Activated CD4-positive, alpha-beta memory T cell treated with anti-CD3 and anti-CD28 coated beads, Interleukin-2, amount 10 ng/mL, durations not matched to agents 7 days and 5 days (primary cell): ENCODE results near the gene HRC. TPM values are rescaled to one million over a fixed set of nuclear protein-coding genes. Genes with fewer than 3 reads are reported as not detected.

ENCODE experiments used
- CTCF ChIA-PET: fragments of 350-600 bp; sonication (Branson Sonifier 250); formaldehyde crosslinking; loops from one replicate; lab custom pipeline; 2021; ENCODE audit warnings: antibody characterized with exemption, inconsistent platforms; lab: Charles Lee
- POLR2A ChIA-PET: fragments of 350-600 bp; sonication (Branson Sonifier 250); formaldehyde crosslinking; loops from one replicate; lab custom pipeline; 2021; ENCODE audit warnings: antibody characterized with exemption; lab: Charles Lee
- DNase-seq: peaks from one replicate; pipeline ENCODE4 v3.0.0-alpha.2; 2020
- H3K27ac Mint-ChIP-seq: one replicate; pipeline ENCODE4 v1.8.0; 2021; ENCODE audit warnings: mild to moderate bottlenecking, mixed read lengths
- H3K27me3 Mint-ChIP-seq: one replicate; pipeline ENCODE4 v1.8.0; 2021; ENCODE audit warnings: mixed read lengths
- H3K36me3 Mint-ChIP-seq: one replicate; pipeline ENCODE4 v1.8.0; 2021; ENCODE audit warnings: low read depth, mixed read lengths
- H3K4me1 Mint-ChIP-seq: one replicate; pipeline ENCODE4 v1.8.0; 2021; ENCODE audit warnings: mixed read lengths
- H3K4me3 Mint-ChIP-seq: one replicate; pipeline ENCODE4 v1.8.0; 2021; ENCODE audit warnings: mild to moderate bottlenecking, mixed read lengths
- H3K9me3 Mint-ChIP-seq: one replicate; pipeline ENCODE4 v1.8.0; 2021; ENCODE audit warnings: mixed read lengths
- total RNA-seq, 2 experiments: library from RNA; stranded (reverse); gene quantifications; one replicate each; pipeline ENCODE4 v1.2.3, GENCODE V29; 2021

Gene HRC
- total RNA-seq, 2 experiments from 2014 or later = not detected

- Mint-ChIP-seq H3K36me3 (peaks cover 4% of the 10 kb centered on the region), H3K27ac (no peak overlapping the region), H3K4me1 (peaks cover 45% of the 10 kb centered on the region), H3K27me3 (peaks cover 13% of the 10 kb centered on the region), H3K9me3 (no peaks in the 10 kb centered on the region), H3K4me3 (peak overlapping the region; percentile 26)
- DNase-seq = no peak
- ChIA-PET CTCF (interaction anchor here (0.8 kb wide), 1 partner anchor 123 kb away, joined by 3 read pairs; the partner anchor contains the start of genes GYS1 and RUVBL2), POLR2A (interaction anchor here (1.1 kb wide), 1 partner anchor 13 kb away, joined by 3 read pairs; no protein-coding TSS in a partner anchor)
Measured at GRCh38 chr19:49116544-49116943, 38.7 kb downstream of the HRC start.

GRCh38 chr19:49114630-49115363 is 40.4 kb downstream of the HRC start:
- no peak overlapping the region for H3K27ac Mint-ChIP-seq
- H3K27me3 Mint-ChIP-seq = peaks cover 3% of the 10 kb centered on the region
- no peaks in the 10 kb centered on the region for H3K9me3 Mint-ChIP-seq
- CTCF ChIA-PET = interaction anchor here (0.6 to 2.4 kb wide), 13 partner anchors 9 to 561 kb away, joined by 3 to 30 read pairs (median 5); partner anchors contain the start of genes GYS1, RRAS and RUVBL2
- H3K36me3 Mint-ChIP-seq = no peaks in the 10 kb centered on the region
- peaks cover 38% of the 10 kb centered on the region for H3K4me1 Mint-ChIP-seq
- DNase-seq = peak; percentile 57
- peak overlapping the region; percentile 77 for H3K4me3 Mint-ChIP-seq
- POLR2A ChIA-PET = interaction anchor here (0.9 to 1.9 kb wide), 9 partner anchors 9 to 35 kb away, joined by 3 to 8 read pairs (median 4); no protein-coding TSS in a partner anchor

GRCh38 chr19:49113762-49114629 is 41.2 kb downstream of the HRC start, which contains the start of gene LIN7B:
LIN7B (plus strand) TSS chr19:49114370; CDS start chr19:49114405, 35 bp downstream.
- no peaks in the 10 kb centered on the region for H3K9me3 Mint-ChIP-seq
- DNase-seq = peak; percentile 79
- ChIA-PET CTCF (interaction anchor here (0.6 to 2.4 kb wide), 17 partner anchors 8 to 562 kb away, joined by 3 to 30 read pairs (median 5); partner anchors contain the start of genes GYS1, RRAS and RUVBL2), POLR2A (interaction anchor here (0.9 to 1.9 kb wide), 10 partner anchors 8 to 36 kb away, joined by 3 to 8 read pairs (median 4); no protein-coding TSS in a partner anchor)
- H3K36me3 Mint-ChIP-seq = peaks cover 6% of the 10 kb centered on the region
- H3K27me3 Mint-ChIP-seq = no peaks in the 10 kb centered on the region
- H3K27ac Mint-ChIP-seq = no peak within 1 kb of the TSS
- peak within 1 kb of the TSS; percentile 85 for H3K4me3 Mint-ChIP-seq
- H3K4me1 Mint-ChIP-seq = peaks cover 36% of the 10 kb centered on the region

GRCh38 chr19:49111218-49111998 is 43.8 kb downstream of the HRC start:
- DNase-seq = no peak
- POLR2A ChIA-PET = interaction anchor here (0.6 kb wide), 2 partner anchors 8 to 191 kb away, joined by 3 read pairs; partner anchors contain the start of gene PPFIA3
- peaks cover 28% of the 10 kb centered on the region for H3K36me3 Mint-ChIP-seq
- no peak overlapping the region for H3K4me3 Mint-ChIP-seq
- H3K27ac Mint-ChIP-seq = no peak overlapping the region
- H3K9me3 Mint-ChIP-seq = no peaks in the 10 kb centered on the region
- CTCF ChIA-PET = interaction anchor here (1.0 to 2.3 kb wide), 2 partner anchors 14 to 23 kb away, joined by 3 to 11 read pairs; no protein-coding TSS in a partner anchor
- peaks cover 21% of the 10 kb centered on the region for H3K4me1 Mint-ChIP-seq
- no peaks in the 10 kb centered on the region for H3K27me3 Mint-ChIP-seq

GRCh38 chr19:49110567-49110966 is 44.6 kb downstream of the HRC start:
- Mint-ChIP-seq H3K4me1 (peaks cover 19% of the 10 kb centered on the region), H3K9me3 (no peaks in the 10 kb centered on the region), H3K4me3 (no peak overlapping the region), H3K27ac (no peak overlapping the region), H3K36me3 (peaks cover 36% of the 10 kb centered on the region), H3K27me3 (no peaks in the 10 kb centered on the region)
- POLR2A ChIA-PET = no interaction called here
- DNase-seq = no peak
- CTCF ChIA-PET = interaction anchor here (2.3 kb wide), 1 partner anchor 13 kb away, joined by 11 read pairs; no protein-coding TSS in a partner anchor

- no peaks in the 10 kb centered on the region for H3K9me3 Mint-ChIP-seq
- POLR2A ChIA-PET = no interaction called here
- H3K4me3 Mint-ChIP-seq = no peak overlapping the region
- no peak overlapping the region for H3K27ac Mint-ChIP-seq
- H3K27me3 Mint-ChIP-seq = no peaks in the 10 kb centered on the region
- H3K4me1 Mint-ChIP-seq = peaks cover 14% of the 10 kb centered on the region
- peaks cover 43% of the 10 kb centered on the region for H3K36me3 Mint-ChIP-seq
- CTCF ChIA-PET = interaction anchor here (1.1 to 2.3 kb wide), 3 partner anchors 9 to 12 kb away, joined by 4 to 11 read pairs (median 7); no protein-coding TSS in a partner anchor
- DNase-seq = no peak
Measured at GRCh38 chr19:49109569-49110233, 45.5 kb downstream of the HRC start.

- POLR2A ChIA-PET = no interaction called here
- H3K4me3 Mint-ChIP-seq = no peak overlapping the region
- H3K4me1 Mint-ChIP-seq = peaks cover 14% of the 10 kb centered on the region
- CTCF ChIA-PET = interaction anchor here (1.1 to 1.6 kb wide), 2 partner anchors 9 to 11 kb away, joined by 4 to 7 read pairs; no protein-coding TSS in a partner anchor
- DNase-seq = no peak
- H3K27me3 Mint-ChIP-seq = no peaks in the 10 kb centered on the region
- H3K27ac Mint-ChIP-seq = no peak overlapping the region
- H3K9me3 Mint-ChIP-seq = no peaks in the 10 kb centered on the region
- peaks cover 48% of the 10 kb centered on the region for H3K36me3 Mint-ChIP-seq
Measured at GRCh38 chr19:49109051-49109450, 46.1 kb downstream of the HRC start.

- peaks cover 5% of the 10 kb centered on the region for H3K4me1 Mint-ChIP-seq
- H3K36me3 Mint-ChIP-seq = peaks cover 52% of the 10 kb centered on the region
- no peak overlapping the region for H3K4me3 Mint-ChIP-seq
- no peaks in the 10 kb centered on the region for H3K27me3 Mint-ChIP-seq
- ChIA-PET POLR2A (no interaction called here), CTCF (interaction anchor here (1.6 kb wide), 1 partner anchor 10 kb away, joined by 7 read pairs; no protein-coding TSS in a partner anchor)
- H3K27ac Mint-ChIP-seq = no peak overlapping the region
- no peaks in the 10 kb centered on the region for H3K9me3 Mint-ChIP-seq
- DNase-seq = no peak
Measured at GRCh38 chr19:49107625-49108459, 47.4 kb downstream of the HRC start.

- POLR2A ChIA-PET = interaction anchor here (1.2 kb wide), 2 partner anchors 27 to 29 kb away, joined by 3 to 4 read pairs; no protein-coding TSS in a partner anchor
- peak overlapping the region; percentile 37 for H3K27ac Mint-ChIP-seq
Measured at GRCh38 chr19:49106648-49107135, 48.5 kb downstream of the HRC start.

GRCh38 chr19:49104229-49104864 is 50.8 kb downstream of the HRC start:
- ChIA-PET POLR2A (no interaction called here), CTCF (interaction anchor here (0.6 to 2.9 kb wide), 2 partner anchors 10 to 160 kb away, joined by 3 to 18 read pairs; partner anchors contain the start of gene LIN7B)
- peaks cover 5% of the 10 kb centered on the region for H3K4me1 Mint-ChIP-seq

More at GRCh38 chr19:49106648-49107135, 48.5 kb downstream of the HRC start:
- H3K27me3 Mint-ChIP-seq = no peaks in the 10 kb centered on the region
- peak; percentile 69 for DNase-seq
- H3K9me3 Mint-ChIP-seq = no peaks in the 10 kb centered on the region
- peaks cover 5% of the 10 kb centered on the region for H3K4me1 Mint-ChIP-seq
- H3K4me3 Mint-ChIP-seq = no peak overlapping the region
- CTCF ChIA-PET = interaction anchor here (1.0 to 2.9 kb wide), 11 partner anchors 8 to 318 kb away, joined by 3 to 18 read pairs (median 4); partner anchors contain the start of genes GYS1, LIN7B and RUVBL2
- H3K36me3 Mint-ChIP-seq = peaks cover 57% of the 10 kb centered on the region

More at GRCh38 chr19:49104229-49104864, 50.8 kb downstream of the HRC start:
- no peaks in the 10 kb centered on the region for H3K27me3 Mint-ChIP-seq
- H3K36me3 Mint-ChIP-seq = peaks cover 68% of the 10 kb centered on the region
- DNase-seq = no peak
- no peak overlapping the region for H3K4me3 Mint-ChIP-seq
- H3K9me3 Mint-ChIP-seq = no peaks in the 10 kb centered on the region
- no peak overlapping the region for H3K27ac Mint-ChIP-seq
